ENCODE results near the gene HERPUD1.

The HERPUD1 gene

GRCh38 chr16:56936491-56936890 is 4.5 kb downstream of the HERPUD1 start:
- DNase-seq, result no peak

- no peak for DNase-seq
These were observed 5.0 kb downstream of the HERPUD1 start for GRCh38 chr16:56936950-56937349.

GRCh38 chr16:56938664-56939513 is 6.9 kb downstream of the HERPUD1 start:
- DNase-seq, result peak; percentile 16

- DNase-seq, result no peak
These were observed 7.9 kb downstream of the HERPUD1 start for GRCh38 chr16:56939801-56940200.

GRCh38 chr16:56941092-56941491 is 9.2 kb downstream of the HERPUD1 start:
- DNase-seq, result no peak

GRCh38 chr16:56941856-56942331 is 10.0 kb downstream of the HERPUD1 start:
- DNase-seq, result no peak

GRCh38 chr16:56943761-56944375 is 11.9 kb downstream of the HERPUD1 start:
- no peak for DNase-seq

- DNase-seq, result no peak
These were observed 13.3 kb downstream of the HERPUD1 start for GRCh38 chr16:56944954-56945839.

GRCh38 chr16:56945847-56946527 is 14.0 kb downstream of the HERPUD1 start:
- DNase-seq, result no peak

- DNase-seq, result no peak
These were observed 15.0 kb downstream of the HERPUD1 start for GRCh38 chr16:56946767-56947603.

GRCh38 chr16:56947604-56947995 is 15.7 kb downstream of the HERPUD1 start:
- DNase-seq, result no peak

GRCh38 chr16:56948234-56948633 is 16.3 kb downstream of the HERPUD1 start:
- no peak for DNase-seq

GRCh38 chr16:56950051-56950450 is 18.1 kb downstream of the HERPUD1 start:
- DNase-seq, result no peak

- DNase-seq, result no peak
These were observed 18.5 kb downstream of the HERPUD1 start for GRCh38 chr16:56950455-56950854.

GRCh38 chr16:56950881-56951771 is 19.2 kb downstream of the HERPUD1 start:
- DNase-seq, result peak; percentile 34

GRCh38 chr16:56953006-56953405 is 21.1 kb downstream of the HERPUD1 start:
- no peak for DNase-seq

GRCh38 chr16:56956076-56956475 is 24.1 kb downstream of the HERPUD1 start:
- DNase-seq, result no peak

GRCh38 chr16:56956756-56957155 is 24.8 kb downstream of the HERPUD1 start:
- DNase-seq, result no peak

- DNase-seq, result no peak
These were observed 28.8 kb downstream of the HERPUD1 start for GRCh38 chr16:56960681-56961281.

- DNase-seq, result no peak
These were observed 29.4 kb downstream of the HERPUD1 start for GRCh38 chr16:56961386-56961785.
